ENCODE measurements around the gene MMP25.

DNA sequence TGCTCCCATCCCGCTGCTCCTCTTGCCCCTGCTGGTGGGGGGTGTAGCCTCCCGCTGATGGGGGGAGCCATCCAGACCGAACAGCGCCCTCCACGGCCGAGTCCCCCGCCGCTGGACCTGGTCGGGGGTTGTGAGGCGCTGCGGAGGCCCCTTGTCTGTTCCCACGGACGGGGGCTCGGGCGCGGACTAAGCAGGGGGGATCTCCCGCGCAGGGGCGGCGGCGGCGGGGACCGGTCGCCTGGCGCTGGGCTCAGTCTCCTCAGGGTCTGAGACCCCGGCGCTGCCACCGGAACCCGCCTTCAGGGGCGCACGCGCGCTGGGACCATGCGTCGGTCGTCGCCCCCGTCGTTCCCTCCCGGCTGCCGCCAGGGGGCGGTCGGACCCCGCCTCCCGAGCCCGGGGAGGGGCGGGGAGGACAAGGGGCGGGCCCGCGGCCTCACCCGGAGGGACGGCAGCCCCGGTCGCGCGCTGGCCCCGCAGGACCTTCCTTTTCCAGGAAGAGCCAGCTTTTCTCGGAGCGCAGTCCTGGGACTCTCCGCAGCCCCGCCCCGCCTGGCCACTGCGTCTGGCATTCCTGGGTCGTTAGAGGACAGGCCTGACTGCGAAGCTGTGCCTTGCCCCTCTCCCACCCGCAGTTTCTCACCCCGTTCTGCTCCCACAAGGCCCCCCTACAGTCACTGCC, 12.8 kb downstream of the MMP25 start:
- TF ChIP-seq, protein P1, sequence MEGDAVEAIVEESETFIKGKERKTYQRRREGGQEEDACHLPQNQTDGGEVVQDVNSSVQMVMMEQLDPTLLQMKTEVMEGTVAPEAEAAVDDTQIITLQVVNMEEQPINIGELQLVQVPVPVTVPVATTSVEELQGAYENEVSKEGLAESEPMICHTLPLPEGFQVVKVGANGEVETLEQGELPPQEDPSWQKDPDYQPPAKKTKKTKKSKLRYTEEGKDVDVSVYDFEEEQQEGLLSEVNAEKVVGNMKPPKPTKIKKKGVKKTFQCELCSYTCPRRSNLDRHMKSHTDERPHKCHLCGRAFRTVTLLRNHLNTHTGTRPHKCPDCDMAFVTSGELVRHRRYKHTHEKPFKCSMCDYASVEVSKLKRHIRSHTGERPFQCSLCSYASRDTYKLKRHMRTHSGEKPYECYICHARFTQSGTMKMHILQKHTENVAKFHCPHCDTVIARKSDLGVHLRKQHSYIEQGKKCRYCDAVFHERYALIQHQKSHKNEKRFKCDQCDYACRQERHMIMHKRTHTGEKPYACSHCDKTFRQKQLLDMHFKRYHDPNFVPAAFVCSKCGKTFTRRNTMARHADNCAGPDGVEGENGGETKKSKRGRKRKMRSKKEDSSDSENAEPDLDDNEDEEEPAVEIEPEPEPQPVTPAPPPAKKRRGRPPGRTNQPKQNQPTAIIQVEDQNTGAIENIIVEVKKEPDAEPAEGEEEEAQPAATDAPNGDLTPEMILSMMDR (IDR thresholded peaks at IDR 0.05) = no peak
- TF ChIP-seq POLR2A (IDR thresholded peaks at IDR 0.05) = no peak

All from lower leg skin (tissue), 3 donors.